RPMI7951 (cell line): ENCODE results near the gene IL22. TPM values are rescaled to one million over a fixed set of nuclear protein-coding genes. Genes with fewer than 3 reads are reported as not detected.
"Not testable (repeated sequence)": the region's sequence is repeated elsewhere in the genome, so short reads cannot be mapped to it uniquely, and the experiment has no call there.

Experiments used
- DNase-seq: peaks from one replicate; pipeline ENCODE4 v3.0.0-alpha.2; 2012; ENCODE audit warnings: low read depth
- total RNA-seq: library from RNA; depleted of rRNA; stranded (reverse); fragments of >200 nt; shearing (Covaris generic); gene quantifications from 2 replicates; pipeline ENCODE4 v1.2.3, GENCODE V29; 2014; rRNA removed

IL22 gene
- total RNA-seq, 1 experiment from 2014 or later = not detected

DNA sequence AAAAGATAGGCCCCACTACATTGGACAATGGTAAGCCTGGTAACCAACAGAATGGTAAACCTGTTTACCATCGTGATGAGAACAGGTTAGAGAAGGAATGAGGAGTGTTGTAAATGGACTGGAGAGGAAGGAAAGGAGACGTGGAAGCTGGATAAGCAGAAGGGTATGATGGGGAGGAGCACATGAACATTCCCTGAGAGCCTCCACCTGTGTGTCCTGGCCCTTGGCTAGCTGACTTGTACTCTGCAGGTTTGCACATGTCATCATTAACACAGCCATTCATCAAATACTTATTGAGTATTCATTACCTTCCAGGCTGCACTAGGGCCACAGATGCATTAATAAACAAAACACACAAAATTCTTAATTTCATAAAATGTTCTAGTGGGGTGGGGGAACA, 23.4 kb downstream of the IL22 start:
- no peak for DNase-seq

DNA sequence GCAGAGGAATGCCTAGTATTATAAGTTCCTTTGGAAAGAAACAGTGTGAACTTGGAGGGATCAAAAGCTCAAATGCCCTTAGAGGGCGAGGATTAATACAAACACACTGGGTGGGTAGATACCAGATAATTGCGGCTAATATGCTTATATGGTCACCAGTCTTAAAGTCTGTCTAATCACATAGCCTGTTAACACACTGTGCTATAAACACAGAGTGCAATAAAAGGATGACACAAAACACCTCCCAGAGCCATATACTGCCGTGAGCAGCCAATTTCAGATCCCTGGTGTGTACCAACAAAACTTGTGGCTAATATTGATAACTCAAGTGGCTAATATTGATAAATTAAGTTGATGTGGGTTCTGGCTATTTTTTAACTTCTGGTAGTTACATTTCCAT, 26.0 kb downstream of the IL22 start:
- DNase-seq = no peak

DNA sequence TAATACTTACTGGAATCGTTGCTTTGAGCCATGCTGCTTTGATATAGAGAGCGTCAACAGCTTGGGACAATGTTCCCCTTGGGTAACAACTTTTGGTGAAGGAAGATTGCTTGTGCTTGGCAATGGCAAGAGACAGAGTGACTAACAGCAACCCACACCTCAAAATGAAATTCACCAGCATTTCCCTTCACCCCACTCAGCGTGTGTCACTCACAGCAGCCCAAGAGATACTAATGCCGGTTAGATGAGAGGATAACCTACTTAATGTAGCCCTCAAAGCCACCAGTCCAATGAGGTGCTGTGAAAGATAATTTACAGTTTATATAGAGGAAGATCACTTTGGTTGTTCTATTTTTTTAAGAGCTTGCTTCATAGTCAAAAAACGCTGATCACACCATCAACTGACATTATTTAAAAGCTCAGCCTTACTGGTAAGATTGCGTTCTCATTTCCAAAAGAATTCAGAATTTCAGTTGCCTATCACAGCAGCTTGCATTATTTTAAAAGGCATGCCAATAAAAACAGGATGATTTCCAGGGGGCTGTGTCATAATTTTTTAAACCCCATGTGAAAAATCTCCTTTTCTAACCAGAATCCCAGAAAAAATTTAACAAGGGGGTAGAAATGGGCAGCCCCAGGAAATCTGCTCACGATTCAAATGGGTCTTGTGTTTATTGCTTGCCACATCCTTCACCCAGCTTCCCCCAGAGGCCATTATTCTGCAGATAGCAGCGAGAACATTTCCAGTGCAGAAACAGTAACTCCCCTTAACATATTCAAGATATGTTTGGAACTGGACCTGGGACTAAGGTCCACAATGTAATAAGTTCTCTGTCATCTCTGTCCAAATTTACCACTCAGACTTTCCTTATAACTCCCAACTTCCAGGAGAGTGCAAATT, 27.6 kb downstream of the IL22 start, which contains the start of gene IL26:
Gene IL26, minus strand, starts transcription at position 235 of the 901 bp plus-strand sequence. Its CDS starts 54 bp downstream, at position 181.
- no peak for DNase-seq

DNA sequence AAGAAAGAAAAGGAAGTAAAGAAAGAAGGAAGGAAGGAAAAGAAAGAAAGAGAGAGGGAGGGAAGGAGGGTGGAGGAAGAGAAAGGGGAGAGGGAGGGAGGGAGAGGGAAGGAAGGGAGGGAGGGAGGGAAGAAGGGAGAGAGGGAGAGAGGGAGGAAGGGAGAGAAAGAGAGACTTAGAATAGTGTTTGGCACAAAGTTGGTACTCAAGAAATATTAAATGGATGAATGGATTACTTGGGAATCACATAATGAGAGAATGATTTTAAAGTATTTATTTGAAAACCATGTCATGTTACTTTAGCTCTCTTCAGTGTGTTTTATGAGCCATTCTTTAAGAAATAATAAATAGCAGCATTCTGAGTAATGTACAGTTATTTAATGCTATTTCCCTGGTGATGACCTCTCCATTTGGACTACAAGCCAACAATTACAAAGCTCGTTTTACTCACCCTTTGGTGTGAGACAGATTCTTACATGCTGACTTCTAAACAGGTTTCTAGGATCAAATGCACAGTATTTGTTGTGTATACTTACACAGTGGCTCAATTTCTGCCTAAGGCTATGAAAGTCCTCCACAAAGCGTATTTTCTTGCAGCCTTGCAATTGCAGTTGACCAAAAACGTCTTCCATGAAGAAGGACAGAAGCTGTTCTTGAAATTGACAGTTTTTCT, 28.7 kb downstream of the IL22 start:
- DNase-seq = no peak

DNA sequence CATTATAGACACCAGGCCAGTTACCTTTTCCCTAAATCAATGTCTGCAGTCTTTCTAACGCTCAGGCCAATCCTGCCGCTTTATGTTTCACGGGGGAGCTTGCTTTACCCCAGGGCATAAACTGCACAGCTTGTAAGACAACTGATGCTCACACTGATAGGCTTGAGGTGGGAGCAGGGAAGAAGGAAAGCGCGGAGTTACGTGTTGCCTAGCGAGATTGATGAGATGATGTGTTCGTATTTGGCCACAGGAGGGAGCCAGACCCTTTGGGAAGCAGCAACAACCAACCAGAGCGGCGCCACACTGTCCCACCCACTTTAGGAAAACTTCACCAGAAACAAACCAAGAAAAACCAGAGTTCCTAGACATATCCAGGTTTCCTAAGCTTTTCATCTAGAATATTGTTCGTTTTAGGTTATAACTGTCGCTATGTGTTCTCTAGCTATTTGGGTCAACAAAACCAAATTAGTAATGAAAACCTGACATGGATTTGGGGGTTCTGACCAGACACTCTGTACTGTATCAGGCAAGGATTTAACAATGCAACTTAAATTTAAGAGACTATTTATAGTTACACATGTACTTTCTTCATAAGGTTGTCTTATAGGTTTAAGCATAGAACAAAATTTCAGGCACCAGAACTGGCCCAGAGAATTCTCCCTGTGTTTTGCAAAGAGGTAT, 30.2 kb downstream of the IL22 start:
- peak; percentile 76 for DNase-seq

DNA sequence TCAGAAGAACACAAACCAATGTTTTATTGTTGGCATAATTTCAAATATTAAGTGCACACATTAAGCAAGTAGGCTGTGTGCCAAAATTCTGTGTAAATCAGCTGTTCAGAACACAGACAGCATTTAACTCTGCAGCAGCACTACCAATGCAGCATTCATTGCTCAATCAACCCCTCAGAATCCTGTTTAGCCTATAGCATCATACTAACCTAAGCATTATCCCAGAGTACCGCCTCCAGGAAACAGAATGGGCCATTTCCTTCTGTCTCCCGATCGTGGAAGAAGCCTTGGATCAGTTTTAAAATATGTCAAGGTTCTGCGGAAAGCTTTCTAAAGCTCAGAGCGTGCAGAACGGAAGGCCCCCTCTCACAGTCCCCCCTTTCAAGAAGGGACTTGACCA, 31.1 kb downstream of the IL22 start:
- DNase-seq = no peak

DNA sequence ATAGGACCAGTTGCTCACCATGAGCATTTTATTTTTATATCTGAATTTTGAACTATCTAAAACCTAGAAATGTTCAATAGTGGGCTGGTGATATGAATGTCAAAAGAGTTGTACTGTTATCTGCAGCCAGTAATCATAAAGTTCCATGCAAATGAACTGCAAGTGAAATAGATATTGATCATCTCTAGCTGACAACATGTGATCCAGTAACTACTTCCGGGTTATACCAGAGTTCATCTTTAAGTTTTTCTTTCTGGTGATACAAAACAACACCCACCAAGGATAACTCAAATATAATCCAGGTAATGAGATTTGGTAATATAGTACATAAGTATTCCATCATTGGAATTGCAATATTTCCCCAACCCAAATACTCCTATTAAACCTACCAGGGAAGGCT, 31.9 kb downstream of the IL22 start:
- no peak for DNase-seq

DNA sequence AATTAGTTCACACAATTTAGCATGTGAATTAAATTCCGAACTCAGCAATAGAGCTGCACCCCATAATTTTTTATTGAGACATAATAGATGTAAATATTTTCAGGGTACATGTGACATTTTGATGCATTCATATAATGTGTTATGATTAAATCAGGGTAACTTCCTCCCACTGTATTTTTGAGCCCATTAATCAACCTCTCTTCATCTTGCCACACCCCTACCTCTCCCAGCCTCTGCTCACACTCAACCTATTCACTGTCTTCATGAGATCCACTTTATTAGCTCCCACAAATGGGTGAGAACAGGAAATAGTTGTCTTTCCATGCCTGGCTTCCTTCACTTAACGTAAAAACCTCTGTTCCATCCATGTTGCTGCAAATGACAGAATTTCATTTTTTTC, 42.5 kb downstream of the IL22 start:
- DNase-seq = no peak

DNA sequence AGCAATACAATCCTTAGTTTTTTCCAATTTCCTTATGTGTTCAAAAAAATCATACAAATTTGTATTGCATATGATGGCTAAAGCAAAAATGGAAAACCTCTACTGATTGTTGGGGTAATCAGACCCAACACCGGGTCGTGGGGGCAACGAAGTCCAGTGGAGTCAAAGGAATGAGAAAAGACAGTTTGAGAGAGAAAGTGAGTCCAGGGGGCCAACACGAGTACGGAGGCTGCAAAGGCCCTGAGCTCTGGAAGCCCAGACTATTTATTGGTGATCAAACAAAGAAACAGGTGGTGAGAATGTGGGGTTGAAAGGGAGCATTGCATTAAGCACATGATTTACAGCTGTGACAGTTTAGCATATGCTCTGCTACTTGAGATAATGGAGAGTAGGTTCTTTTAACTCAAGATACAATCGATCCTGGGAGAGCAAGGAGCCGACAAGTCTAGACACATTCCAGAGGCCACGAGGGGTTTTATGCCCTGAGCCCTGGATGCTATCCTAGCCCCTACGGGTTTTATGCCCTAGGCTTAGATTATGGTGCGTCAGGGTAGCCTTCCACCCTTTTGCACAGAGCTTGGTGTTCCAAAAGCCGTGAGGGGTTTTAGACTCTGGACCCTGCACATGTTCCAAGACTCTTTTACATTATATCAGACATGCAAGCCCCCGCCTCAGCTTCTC, 44.2 kb downstream of the IL22 start:
- not testable (repeated sequence) for DNase-seq

DNA sequence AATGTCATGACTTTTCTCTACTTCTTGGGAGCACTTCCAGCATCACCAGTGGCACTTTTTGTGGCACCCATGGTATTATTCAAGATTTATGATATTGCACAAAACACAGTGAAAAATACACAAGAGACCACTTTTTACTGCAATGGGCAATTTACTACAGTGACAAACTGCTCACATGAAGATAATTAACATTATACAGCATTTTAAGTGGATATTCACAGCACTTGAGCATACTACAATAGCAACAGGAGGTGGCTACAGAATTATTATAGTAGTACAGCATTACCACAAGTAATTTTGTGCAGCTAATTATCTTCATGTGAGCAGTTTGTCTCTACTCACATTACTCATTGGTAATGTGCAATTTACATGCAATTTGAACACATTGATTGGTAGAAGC, 46.1 kb downstream of the IL22 start:
- DNase-seq = no peak

DNA sequence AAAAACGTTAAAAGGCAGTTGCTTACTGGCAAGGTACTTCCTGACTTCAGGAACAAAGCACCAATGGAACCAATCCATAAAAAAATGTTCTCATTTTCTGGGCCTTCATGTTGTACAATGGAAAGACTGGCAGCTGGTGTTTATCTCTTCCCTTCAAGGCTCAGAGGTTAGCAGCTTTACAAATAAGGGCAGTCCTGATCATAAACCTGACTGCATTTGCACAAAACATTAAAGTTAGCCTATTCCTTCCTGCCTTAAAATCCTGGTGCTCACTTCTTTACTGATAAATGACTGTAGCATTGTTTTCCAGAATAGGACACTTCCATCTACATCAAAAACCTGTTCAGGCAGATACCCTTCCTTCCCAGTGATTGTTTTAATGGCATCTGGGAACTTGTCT, 47.0 kb downstream of the IL22 start:
- no peak for DNase-seq

DNA sequence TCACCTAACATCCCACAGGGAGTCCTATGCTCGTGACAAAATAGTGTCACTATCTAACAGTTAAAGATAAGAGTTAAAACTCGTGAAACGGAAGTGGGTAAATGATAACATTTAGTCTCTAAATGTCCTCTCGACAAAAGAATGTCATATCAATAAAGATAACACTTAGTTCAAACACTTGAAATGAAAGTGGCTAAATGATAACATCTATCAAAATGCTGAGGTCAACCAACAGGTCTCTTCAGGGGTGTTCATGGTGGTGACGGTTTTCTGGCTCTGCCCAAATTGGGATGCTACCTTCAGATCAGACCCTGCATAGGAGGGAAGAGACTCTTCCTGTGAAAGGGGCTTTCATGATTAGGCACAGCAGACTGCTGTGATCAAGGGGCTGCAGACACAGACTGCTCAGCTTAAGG, 49.9 kb downstream of the IL22 start:
- DNase-seq = no peak

DNA sequence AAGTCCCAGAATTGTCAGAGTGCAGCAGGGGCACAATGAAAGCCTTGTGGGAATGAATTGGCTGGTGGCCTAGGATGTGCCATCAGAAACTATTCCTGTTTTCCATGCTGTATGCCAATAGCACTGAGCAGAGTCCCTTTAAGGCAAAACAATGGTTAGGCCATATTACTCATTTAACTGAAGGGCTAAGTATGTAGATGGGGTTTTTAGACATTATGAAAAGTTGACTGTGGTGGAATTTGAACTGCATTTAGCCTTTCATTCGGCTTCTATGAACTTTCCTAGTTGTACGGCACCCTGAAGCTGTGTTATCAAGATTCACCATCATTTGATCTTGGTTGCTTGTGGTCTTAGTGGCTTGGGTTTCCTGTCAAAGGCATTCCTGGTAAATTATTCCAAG, 52.5 kb downstream of the IL22 start:
- peak; percentile 82 for DNase-seq

DNA sequence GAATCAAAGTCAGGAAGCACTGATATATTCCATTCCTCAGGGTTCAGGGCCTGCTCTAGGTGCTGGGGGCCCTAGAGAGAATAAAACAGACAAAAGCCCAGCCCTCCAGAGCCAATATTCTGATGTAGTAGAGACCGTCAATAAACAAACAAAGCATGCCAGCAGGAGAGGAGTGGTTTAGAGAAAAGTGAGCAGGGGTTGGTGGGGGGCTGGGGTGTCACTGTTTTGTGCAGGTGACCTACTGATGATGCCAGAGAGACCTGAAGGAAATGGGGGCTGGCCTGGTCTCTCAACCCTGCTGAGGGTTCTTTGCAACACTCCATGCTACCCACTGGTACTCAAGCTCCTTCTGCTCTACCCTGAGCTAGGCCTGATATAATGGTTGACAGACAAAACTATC, 54.3 kb downstream of the IL22 start:
- no peak for DNase-seq

DNA sequence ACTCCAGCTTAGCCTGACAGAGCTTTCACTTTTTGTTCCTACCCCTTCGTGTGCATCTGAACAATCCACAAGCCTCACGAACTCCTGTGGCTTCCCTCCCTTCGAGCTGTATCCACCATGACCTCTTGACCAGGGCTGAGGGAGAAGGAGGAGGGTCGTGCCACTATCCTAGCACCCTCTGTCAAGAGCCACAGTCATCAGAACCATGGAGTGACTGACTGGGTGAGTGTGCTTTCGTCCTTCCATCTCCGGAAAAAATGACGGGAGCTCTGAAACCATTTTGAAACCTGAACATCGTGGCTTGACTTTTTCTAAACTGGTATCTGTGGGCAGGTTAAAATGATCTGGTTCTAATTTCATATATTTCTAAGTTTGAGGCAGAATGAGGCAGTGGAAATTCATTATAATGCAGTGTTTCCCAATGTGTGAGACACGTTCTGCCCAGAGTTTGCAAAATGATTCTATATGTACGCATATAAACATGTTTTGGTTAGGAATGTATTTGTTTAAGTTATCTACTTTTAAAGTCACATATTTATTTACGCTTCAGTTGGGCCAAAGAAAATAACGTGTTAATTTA, 54.8 kb downstream of the IL22 start:
- DNase-seq = no peak

Other genes with a start within 250 kb of the IL22 start
- not detected in 2 replicates for gene IFNG, start 93.9 kb downstream of the IL22 start, total RNA-seq
- gene IL26, start 27.8 kb downstream of the IL22 start, total RNA-seq = not detected in 2 replicates
- gene MDM1, start 78.8 kb upstream of the IL22 start, total RNA-seq = 7.7 and 8.7 TPM in 2 replicates